Testis (tissue), 3 donors: ENCODE data around the gene NUDT3. TPM values are rescaled to one million over a fixed set of nuclear protein-coding genes. Genes with fewer than 3 reads are reported as not detected.
"Not testable (repeated sequence)": the region's sequence is repeated elsewhere in the genome, so short reads cannot be mapped to it uniquely, and the experiment has no call there.

ENCODE experiments used
- DNase-seq: peaks from one replicate; pipeline ENCODE4 v3.0.0-alpha.2; 2019
- H3K27ac ChIP-seq, 2 donors: fragments of 200-600 bp; sonication (generic); one replicate each; pipeline ENCODE4 v1.5.1; 2019
- H3K27me3 ChIP-seq: fragments of 200-600 bp; sonication (generic); one replicate; pipeline ENCODE4 v1.5.1; 2019
- H3K36me3 ChIP-seq: fragments of 200-600 bp; sonication (generic); one replicate; pipeline ENCODE4 v1.5.1; 2017; ENCODE audit warnings: low read depth; ENCODE audit errors: missing control alignments
- H3K4me1 ChIP-seq: fragments of 200-600 bp; sonication (generic); one replicate; pipeline ENCODE4 v1.5.1; 2019
- H3K4me3 ChIP-seq, 2 donors: fragments of 200-600 bp; sonication (generic); one replicate each; pipeline ENCODE4 v1.5.1; 2017 to 2019
- H3K9me3 ChIP-seq: fragments of 200-600 bp; sonication (generic); one replicate; pipeline ENCODE4 v1.5.1; 2017
- POLR2A ChIP-seq: fragments of 450-650 bp; IDR thresholded peaks from one replicate; pipeline ENCODE4 v1.6.1; 2017; ENCODE audit warnings: antibody characterized with exemption, mild to moderate bottlenecking, moderate library complexity
- WGBS, 2 donors: methylation state at CpG; one replicate each; pipeline ENCODE4 v1.1.5; 2018; 5-methylcytosine and 5-hydroxymethylcytosine counted together
- intact Hi-C: fragments of 100-400 bp; cut with DNase I; formaldehyde crosslinking; loops from one replicate; pipeline ENCODE4 v1.15.1; 2023; ENCODE audit warnings: low total_unique reads
- polyA plus RNA-seq: library from polyadenylated mRNA; stranded (reverse); fragments of 350-450 nt; fragmentation: Illumina TruSeq; extraction: RNeasy Lipid Tissue Mini Kit (QIAGEN cat#74804); gene quantifications from one replicate; pipeline ENCODE4 v1.2.3, GENCODE V29; 2014; ENCODE audit warnings: low read depth, low replicate concordance; ENCODE audit not compliant: insufficient read depth
- total RNA-seq, 2 donors: library from RNA; depleted of rRNA; stranded (reverse); fragments of >200 nt; gene quantifications; one replicate each; pipeline ENCODE4 v1.2.3, GENCODE V29; 2016
- TF ChIP-seq, protein P1 (sequence below), 3 experiments: fragments of 450-650 bp in 2 of 3; fragments of 200-600 bp in 1 of 3; sonication (generic) in 1 of 3; IDR thresholded peaks; one replicate each; pipeline ENCODE4 v1.5.1; 2016 to 2019; ENCODE audit warnings: antibody characterized with exemption in 3 of 3, mild to moderate bottlenecking in 2 of 3, moderate library complexity in 1 of 3

The NUDT3 gene
- total and polyA plus RNA-seq, 3 donors from 2014 or later: 18.7 to 28.3 (median 24.0) TPM

DNA sequence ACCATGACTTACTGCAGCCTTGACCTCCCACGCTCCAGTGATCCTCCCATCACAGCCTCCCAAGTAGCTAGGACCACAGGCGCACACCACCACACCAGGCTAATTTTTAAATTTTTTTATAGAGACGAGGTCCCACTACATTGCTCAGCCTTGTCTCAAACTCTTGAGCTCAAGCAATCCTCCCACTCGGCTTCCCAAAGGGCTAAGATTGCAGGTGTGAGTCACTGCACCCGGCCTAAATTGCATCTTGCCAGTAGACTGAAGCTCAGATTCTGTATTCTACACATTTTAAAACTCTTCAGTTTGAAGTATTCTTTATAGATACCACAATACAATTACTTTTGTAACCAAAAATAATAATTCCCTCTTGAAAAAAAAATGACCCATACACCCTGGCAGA lies 11.4 kb downstream of the NUDT3 start:
- TF ChIP-seq POLR2A: no peak
- TF ChIP-seq, protein P1, sequence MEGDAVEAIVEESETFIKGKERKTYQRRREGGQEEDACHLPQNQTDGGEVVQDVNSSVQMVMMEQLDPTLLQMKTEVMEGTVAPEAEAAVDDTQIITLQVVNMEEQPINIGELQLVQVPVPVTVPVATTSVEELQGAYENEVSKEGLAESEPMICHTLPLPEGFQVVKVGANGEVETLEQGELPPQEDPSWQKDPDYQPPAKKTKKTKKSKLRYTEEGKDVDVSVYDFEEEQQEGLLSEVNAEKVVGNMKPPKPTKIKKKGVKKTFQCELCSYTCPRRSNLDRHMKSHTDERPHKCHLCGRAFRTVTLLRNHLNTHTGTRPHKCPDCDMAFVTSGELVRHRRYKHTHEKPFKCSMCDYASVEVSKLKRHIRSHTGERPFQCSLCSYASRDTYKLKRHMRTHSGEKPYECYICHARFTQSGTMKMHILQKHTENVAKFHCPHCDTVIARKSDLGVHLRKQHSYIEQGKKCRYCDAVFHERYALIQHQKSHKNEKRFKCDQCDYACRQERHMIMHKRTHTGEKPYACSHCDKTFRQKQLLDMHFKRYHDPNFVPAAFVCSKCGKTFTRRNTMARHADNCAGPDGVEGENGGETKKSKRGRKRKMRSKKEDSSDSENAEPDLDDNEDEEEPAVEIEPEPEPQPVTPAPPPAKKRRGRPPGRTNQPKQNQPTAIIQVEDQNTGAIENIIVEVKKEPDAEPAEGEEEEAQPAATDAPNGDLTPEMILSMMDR (IDR thresholded peaks at IDR 0.05): no peak
- intact Hi-C loops: no loop called here
- H3K9me3 ChIP-seq: no peaks in the 10 kb centered on the region
- H3K4me3 ChIP-seq: no peak overlapping the region
- no peak overlapping the region for H3K27ac ChIP-seq
- H3K36me3 ChIP-seq: no peaks in the 10 kb centered on the region
- peaks cover 17% of the 10 kb centered on the region for H3K4me1 ChIP-seq
- WGBS, 2 donors: 83% methylated on average over 5 of the region's 5 CpGs
- DNase-seq: no peak
- no peaks in the 10 kb centered on the region for H3K27me3 ChIP-seq

GRCh38 chr6:34378470-34378869 lies 14.0 kb downstream of the NUDT3 start:
- Histone ChIP-seq H3K27ac (no peak overlapping the region), H3K27me3 (no peaks in the 10 kb centered on the region), H3K36me3 (no peaks in the 10 kb centered on the region), H3K4me3 (no peak overlapping the region), H3K9me3 (no peaks in the 10 kb centered on the region), H3K4me1 (peaks cover 3% of the 10 kb centered on the region)
- no peak for TF ChIP-seq POLR2A
- TF ChIP-seq, protein P1 (IDR thresholded peaks at IDR 0.05): no peak
- WGBS, 2 donors: 96 to 100% methylated on average over 2 of the region's 2 CpGs
- no peak for DNase-seq
- intact Hi-C loops: no loop called here

DNA sequence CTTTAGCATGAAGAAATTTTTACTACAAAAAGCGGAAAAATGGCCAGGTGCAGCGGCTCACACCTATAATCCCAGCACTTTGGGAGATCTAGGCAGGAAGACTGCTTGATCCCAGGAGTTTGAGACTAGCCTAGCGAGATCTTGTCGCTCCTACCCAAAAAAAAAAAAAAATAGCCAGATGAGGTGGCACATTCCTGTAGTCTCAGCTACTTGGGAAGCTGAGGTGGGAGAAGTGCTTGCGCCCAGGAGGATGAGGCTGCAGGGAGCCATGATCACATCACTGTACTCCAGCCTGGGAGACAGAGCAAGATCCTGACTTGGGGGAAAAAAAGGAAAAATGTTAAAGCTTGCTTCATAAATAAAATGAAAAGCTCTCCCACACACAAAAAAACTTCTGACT lies 14.5 kb downstream of the NUDT3 start:
- WGBS, 2 donors: 96 to 97% methylated on average over 5 of the region's 5 CpGs
- no peak for DNase-seq
- H3K9me3 ChIP-seq: no peaks in the 10 kb centered on the region
- no peaks in the 10 kb centered on the region for H3K4me1 ChIP-seq
- no peak overlapping the region for H3K4me3 ChIP-seq
- TF ChIP-seq, protein P1 (IDR thresholded peaks at IDR 0.05): no peak
- no peak for TF ChIP-seq POLR2A
- H3K27me3 ChIP-seq: no peaks in the 10 kb centered on the region
- no peaks in the 10 kb centered on the region for H3K36me3 ChIP-seq
- no peak overlapping the region for H3K27ac ChIP-seq
- intact Hi-C loops: no loop called here

DNA sequence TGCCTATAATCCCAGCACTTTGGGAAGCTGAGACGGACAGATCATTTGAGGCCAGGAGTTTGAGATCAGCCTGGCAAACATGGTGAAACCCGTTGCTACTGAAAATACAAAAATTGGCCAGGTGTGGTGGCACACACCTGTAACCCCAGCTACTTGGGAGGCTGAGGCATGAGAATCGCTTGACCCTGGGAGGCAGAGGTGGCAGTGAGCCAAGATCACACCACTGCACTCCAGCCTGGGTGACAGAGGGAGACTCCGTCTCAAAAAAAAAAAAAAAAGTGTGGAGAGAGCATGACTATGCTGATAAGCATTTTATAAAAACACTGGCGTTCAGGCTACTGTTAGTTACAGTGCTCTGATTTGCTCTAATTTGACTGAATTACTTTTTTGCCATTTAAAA lies 14.9 kb downstream of the NUDT3 start:
- H3K9me3 ChIP-seq, H3K36me3 ChIP-seq, H3K4me1 ChIP-seq, H3K27ac ChIP-seq, DNase-seq, H3K4me3 ChIP-seq, H3K27me3 ChIP-seq, intact Hi-C loops: not testable (repeated sequence)
- 75 to 85% methylated on average over 5 of the region's 5 CpGs for WGBS, 2 donors

DNA sequence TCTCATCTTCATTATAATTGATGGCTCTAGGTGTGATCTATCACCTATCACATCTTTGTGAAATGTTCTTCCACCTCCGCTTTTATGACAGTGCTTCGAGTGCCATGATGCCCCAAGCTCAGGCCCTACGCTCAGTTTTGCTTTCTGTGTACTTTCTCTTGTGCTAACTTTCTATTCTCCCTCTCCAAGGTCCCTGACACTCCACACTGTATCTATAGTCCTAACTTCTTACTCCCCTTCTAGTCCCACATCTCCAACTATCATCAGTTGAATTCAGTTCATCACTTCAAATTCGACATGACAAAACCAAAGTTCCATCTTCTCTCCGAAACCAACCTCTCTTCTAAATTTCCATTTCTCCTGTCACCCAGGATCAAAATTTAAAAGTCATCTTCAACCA lies 16.6 kb downstream of the NUDT3 start:
- no peaks in the 10 kb centered on the region for H3K36me3 ChIP-seq
- DNase-seq: no peak
- no peaks in the 10 kb centered on the region for H3K4me1 ChIP-seq
- H3K9me3 ChIP-seq: no peaks in the 10 kb centered on the region
- H3K27me3 ChIP-seq: no peaks in the 10 kb centered on the region
- H3K4me3 ChIP-seq: no peak overlapping the region
- intact Hi-C loops: no loop called here
- TF ChIP-seq, protein P1 (IDR thresholded peaks at IDR 0.05): no peak
- WGBS, 2 donors: 87 to 91% methylated on average over 5 of the region's 5 CpGs
- no peak overlapping the region for H3K27ac ChIP-seq
